BLaER1 (cell line): Measurements from ENCODE around the gene HMCES.
A peak's percentile ranks its signal among the peaks of the same experiment; 100 is the strongest.

Experiments used
- H3K27ac ChIP-seq: shearing (Covaris generic); formaldehyde crosslinking; 2 replicates; pipeline ENCODE4 v1.8.1; 2022
- H3K27me3 ChIP-seq: shearing (Covaris generic); formaldehyde crosslinking; 2 replicates; pipeline ENCODE4 v1.8.1; 2022
- H3K36me3 ChIP-seq: shearing (Covaris generic); formaldehyde crosslinking; 2 replicates; pipeline ENCODE4 v1.8.1; 2022
- H3K4me1 ChIP-seq: shearing (Covaris generic); formaldehyde crosslinking; 2 replicates; pipeline ENCODE4 v1.8.1; 2022
- H3K4me2 ChIP-seq: shearing (Covaris generic); formaldehyde crosslinking; 2 replicates; pipeline ENCODE4 v1.8.1; 2022
- H3K4me3 ChIP-seq: shearing (Covaris generic); formaldehyde crosslinking; 2 replicates; pipeline ENCODE4 v1.8.1; 2022
- H3K9ac ChIP-seq: shearing (Covaris generic); formaldehyde crosslinking; 2 replicates; pipeline ENCODE4 v1.8.1; 2022
- H3K9me3 ChIP-seq: shearing (Covaris generic); formaldehyde crosslinking; 2 replicates; pipeline ENCODE4 v1.8.1; 2022
- H4K20me1 ChIP-seq: shearing (Covaris generic); formaldehyde crosslinking; 2 replicates; pipeline ENCODE4 v1.8.1; 2022
- Cebpa-rat ChIP-seq: shearing (Covaris generic); IDR thresholded peaks from 2 replicates; pipeline ENCODE4 v1.8.1; 2022

HMCES gene

GRCh38 chr3:129276385-129276784, 2.3 kb upstream of the HMCES start:
- no peak for TF ChIP-seq Cebpa-rat
- Histone ChIP-seq H3K9ac (peak overlapping the region; percentile 98), H3K27ac (peak overlapping the region; percentile 99), H3K4me2 (peak overlapping the region; percentile 99), H3K4me3 (peak overlapping the region; percentile 93), H3K4me1 (peaks cover 82% of the 10 kb centered on the region), H3K36me3 (peaks cover 44% of the 10 kb centered on the region), H4K20me1 (peaks cover 21% of the 10 kb centered on the region), H3K9me3 (no peaks in the 10 kb centered on the region), H3K27me3 (no peaks in the 10 kb centered on the region)

DNA sequence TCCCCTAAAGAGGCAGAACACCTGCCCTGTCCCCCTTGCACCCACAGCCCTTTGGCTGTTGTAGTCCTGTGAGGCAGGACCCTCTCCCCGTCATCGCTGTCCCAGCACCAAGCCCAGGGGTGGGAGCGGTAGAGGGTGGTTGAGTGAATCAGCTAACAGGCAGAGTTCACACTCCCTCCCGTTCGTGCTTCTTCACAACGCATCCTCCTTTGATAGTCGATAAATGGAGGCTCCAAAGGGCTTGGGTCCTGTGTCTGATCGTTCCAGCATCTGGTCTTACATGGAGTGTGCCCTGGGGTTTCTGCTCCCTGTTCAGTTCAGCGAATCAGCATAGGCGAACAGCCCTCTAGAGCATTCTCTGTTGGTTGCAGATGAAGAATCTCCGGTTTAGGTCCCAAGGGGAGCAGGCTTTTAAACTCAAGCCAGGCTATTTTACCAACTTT, 820 bp upstream of the HMCES start:
- peak overlapping the region; percentile 99 for H3K4me2 ChIP-seq
- peak overlapping the region; percentile 99 for H3K27ac ChIP-seq
- H3K4me3 ChIP-seq = peak overlapping the region; percentile 93
- H3K9ac ChIP-seq = peak overlapping the region; percentile 98
- H3K9me3 ChIP-seq = no peaks in the 10 kb centered on the region
- peaks cover 83% of the 10 kb centered on the region for H3K4me1 ChIP-seq
- H3K36me3 ChIP-seq = peaks cover 33% of the 10 kb centered on the region
- peaks cover 35% of the 10 kb centered on the region for H4K20me1 ChIP-seq
- no peaks in the 10 kb centered on the region for H3K27me3 ChIP-seq
- no peak for TF ChIP-seq Cebpa-rat

- Histone ChIP-seq H4K20me1 (peaks cover 49% of the 10 kb centered on the region), H3K27ac (peak overlapping the region; percentile 99), H3K9me3 (no peaks in the 10 kb centered on the region), H3K4me1 (peaks cover 83% of the 10 kb centered on the region), H3K9ac (peak overlapping the region; percentile 98), H3K36me3 (peaks cover 35% of the 10 kb centered on the region), H3K4me3 (peak overlapping the region; percentile 93), H3K27me3 (no peaks in the 10 kb centered on the region), H3K4me2 (peak overlapping the region; percentile 99)
- no peak for TF ChIP-seq Cebpa-rat
Measured at GRCh38 chr3:129278966-129279906, 566 bp downstream of the HMCES start.

GRCh38 chr3:129280183-129280582, 1.5 kb downstream of the HMCES start:
- H3K27ac ChIP-seq = peak overlapping the region; percentile 99
- no peaks in the 10 kb centered on the region for H3K27me3 ChIP-seq
- H3K4me3 ChIP-seq = peak overlapping the region; percentile 93
- no peak for TF ChIP-seq Cebpa-rat
- peaks cover 79% of the 10 kb centered on the region for H3K4me1 ChIP-seq
- peaks cover 59% of the 10 kb centered on the region for H4K20me1 ChIP-seq
- no peaks in the 10 kb centered on the region for H3K9me3 ChIP-seq
- H3K4me2 ChIP-seq = peak overlapping the region; percentile 99
- H3K36me3 ChIP-seq = peaks cover 34% of the 10 kb centered on the region
- H3K9ac ChIP-seq = peak overlapping the region; percentile 98

DNA sequence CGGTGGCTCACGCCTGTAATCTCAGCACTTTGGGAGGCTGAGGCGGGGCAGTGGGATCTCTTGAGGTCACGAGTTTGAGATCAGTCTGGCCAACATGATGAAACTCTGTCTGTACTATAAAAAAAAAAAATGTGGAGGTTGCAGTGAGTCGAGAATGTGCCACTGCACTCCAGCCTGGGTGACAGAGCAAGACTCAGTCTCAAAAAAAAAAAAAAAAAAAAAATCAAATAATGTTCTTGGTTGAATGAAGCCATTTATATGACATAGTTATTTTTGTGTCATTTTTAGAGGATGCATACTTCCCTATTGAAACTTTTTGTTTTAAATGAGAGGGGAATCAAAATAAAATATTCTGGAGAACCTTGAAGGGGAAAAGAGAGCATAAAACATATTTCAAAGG, 3.1 kb downstream of the HMCES start:
- H3K36me3 ChIP-seq = peaks cover 47% of the 10 kb centered on the region
- no peaks in the 10 kb centered on the region for H3K27me3 ChIP-seq
- H3K9me3 ChIP-seq = no peaks in the 10 kb centered on the region
- TF ChIP-seq Cebpa-rat = no peak
- peak overlapping the region; percentile 93 for H3K4me3 ChIP-seq
- H3K4me2 ChIP-seq = peak overlapping the region; percentile 99
- H3K9ac ChIP-seq = peak overlapping the region; percentile 98; the same call in 1 of the 2 replicates
- H4K20me1 ChIP-seq = peaks cover 74% of the 10 kb centered on the region
- H3K4me1 ChIP-seq = peaks cover 64% of the 10 kb centered on the region
- H3K27ac ChIP-seq = peak overlapping the region; percentile 52; the same call in 1 of the 2 replicates

- TF ChIP-seq Cebpa-rat = no peak; the same call in 1 of the 2 replicates
- no peaks in the 10 kb centered on the region for H3K9me3 ChIP-seq
- H3K9ac ChIP-seq = no peak overlapping the region
- peaks cover 55% of the 10 kb centered on the region for H3K36me3 ChIP-seq
- H4K20me1 ChIP-seq = peaks cover 85% of the 10 kb centered on the region
- no peaks in the 10 kb centered on the region for H3K27me3 ChIP-seq
- peak overlapping the region; percentile 52; the same call in 1 of the 2 replicates for H3K27ac ChIP-seq
- H3K4me3 ChIP-seq = peak overlapping the region; percentile 93; the same call in 1 of the 2 replicates
- peaks cover 53% of the 10 kb centered on the region for H3K4me1 ChIP-seq
- H3K4me2 ChIP-seq = peak overlapping the region; percentile 99
Measured at GRCh38 chr3:129282727-129283327, 4.2 kb downstream of the HMCES start.

GRCh38 chr3:129286081-129286480, 7.4 kb downstream of the HMCES start:
- Histone ChIP-seq H4K20me1 (peaks cover 99% of the 10 kb centered on the region), H3K4me2 (no peak overlapping the region), H3K4me3 (no peak overlapping the region), H3K27ac (no peak overlapping the region), H3K36me3 (peaks cover 87% of the 10 kb centered on the region), H3K9me3 (no peaks in the 10 kb centered on the region), H3K27me3 (no peaks in the 10 kb centered on the region), H3K4me1 (peaks cover 37% of the 10 kb centered on the region), H3K9ac (no peak overlapping the region)
- TF ChIP-seq Cebpa-rat = no peak

DNA sequence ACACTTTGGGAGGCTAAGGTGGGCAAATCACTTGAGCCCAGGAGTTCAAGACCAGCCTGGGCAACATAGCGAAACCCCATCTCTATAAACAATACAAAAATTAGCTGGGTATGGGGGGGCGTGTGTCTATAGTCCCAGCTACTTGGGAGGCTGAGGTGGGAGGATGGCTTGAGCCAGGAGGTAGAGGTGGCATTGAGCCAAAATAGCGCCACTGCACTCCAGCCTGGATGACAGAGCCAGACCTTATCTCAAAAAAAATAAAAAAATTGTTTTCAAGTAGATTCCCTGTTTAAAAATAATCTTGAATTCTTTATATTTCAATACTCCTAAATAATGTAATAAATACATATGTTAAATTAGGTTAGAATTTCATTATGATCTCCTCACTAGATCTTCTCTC, 9.8 kb downstream of the HMCES start:
- no peak overlapping the region for H3K9ac ChIP-seq
- H4K20me1 ChIP-seq = peaks cover 99% of the 10 kb centered on the region
- TF ChIP-seq Cebpa-rat = no peak
- H3K36me3 ChIP-seq = peaks cover 99% of the 10 kb centered on the region
- H3K9me3 ChIP-seq = no peaks in the 10 kb centered on the region
- H3K4me1 ChIP-seq = peaks cover 13% of the 10 kb centered on the region
- H3K4me3 ChIP-seq = no peak overlapping the region
- H3K27me3 ChIP-seq = no peaks in the 10 kb centered on the region
- H3K27ac ChIP-seq = no peak overlapping the region
- H3K4me2 ChIP-seq = no peak overlapping the region

- Histone ChIP-seq H3K36me3 (peaks cover 99% of the 10 kb centered on the region), H3K9ac (no peak overlapping the region), H3K4me2 (no peak overlapping the region), H3K4me1 (peaks cover 4% of the 10 kb centered on the region), H3K9me3 (no peaks in the 10 kb centered on the region), H3K4me3 (no peak overlapping the region), H3K27me3 (no peaks in the 10 kb centered on the region), H4K20me1 (peaks cover 99% of the 10 kb centered on the region), H3K27ac (no peak overlapping the region)
- TF ChIP-seq Cebpa-rat = no peak
Measured at GRCh38 chr3:129289201-129289921, 10.7 kb downstream of the HMCES start.
